ENCODE measurements around the gene FAM187B.
"Not testable (repeated sequence)": the region's sequence is repeated elsewhere in the genome, so short reads cannot be mapped to it uniquely, and the experiment has no call there.

FAM187B gene

DNA sequence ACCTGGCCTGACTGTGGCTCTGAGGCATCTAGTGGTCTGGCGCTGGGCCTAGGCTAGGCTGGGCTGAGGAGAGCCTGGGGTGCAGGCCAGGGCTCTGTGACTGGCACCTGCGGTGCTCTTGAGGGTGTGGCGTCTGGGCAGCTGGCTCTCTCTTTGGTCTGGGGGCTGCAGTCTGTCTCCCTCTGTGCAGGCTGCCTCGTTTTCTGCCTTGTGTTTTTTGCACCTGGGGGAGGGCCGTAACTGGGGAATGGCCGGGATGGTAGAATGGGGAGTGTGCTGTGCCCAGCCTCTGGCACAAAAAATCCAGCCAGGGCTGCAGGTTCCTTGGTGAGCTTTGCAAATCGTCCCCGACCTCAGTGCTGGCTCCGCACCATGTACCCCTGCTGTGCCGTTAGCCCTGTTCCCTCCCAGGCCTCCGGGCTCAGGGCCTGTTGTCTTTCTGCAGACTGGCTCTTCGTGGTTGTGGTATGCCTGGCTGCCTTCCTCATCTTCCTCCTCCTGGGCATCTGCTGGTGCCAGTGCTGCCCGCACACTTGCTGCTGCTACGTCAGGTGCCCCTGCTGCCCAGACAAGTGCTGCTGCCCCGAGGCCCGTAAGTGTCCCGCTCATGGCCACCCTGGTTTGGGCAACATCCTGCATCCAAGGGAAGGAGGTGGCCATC lies 33.7 kb upstream of the FAM187B start:
- DNase-seq (ENCODE audit: low read depth) = no peak

DNA sequence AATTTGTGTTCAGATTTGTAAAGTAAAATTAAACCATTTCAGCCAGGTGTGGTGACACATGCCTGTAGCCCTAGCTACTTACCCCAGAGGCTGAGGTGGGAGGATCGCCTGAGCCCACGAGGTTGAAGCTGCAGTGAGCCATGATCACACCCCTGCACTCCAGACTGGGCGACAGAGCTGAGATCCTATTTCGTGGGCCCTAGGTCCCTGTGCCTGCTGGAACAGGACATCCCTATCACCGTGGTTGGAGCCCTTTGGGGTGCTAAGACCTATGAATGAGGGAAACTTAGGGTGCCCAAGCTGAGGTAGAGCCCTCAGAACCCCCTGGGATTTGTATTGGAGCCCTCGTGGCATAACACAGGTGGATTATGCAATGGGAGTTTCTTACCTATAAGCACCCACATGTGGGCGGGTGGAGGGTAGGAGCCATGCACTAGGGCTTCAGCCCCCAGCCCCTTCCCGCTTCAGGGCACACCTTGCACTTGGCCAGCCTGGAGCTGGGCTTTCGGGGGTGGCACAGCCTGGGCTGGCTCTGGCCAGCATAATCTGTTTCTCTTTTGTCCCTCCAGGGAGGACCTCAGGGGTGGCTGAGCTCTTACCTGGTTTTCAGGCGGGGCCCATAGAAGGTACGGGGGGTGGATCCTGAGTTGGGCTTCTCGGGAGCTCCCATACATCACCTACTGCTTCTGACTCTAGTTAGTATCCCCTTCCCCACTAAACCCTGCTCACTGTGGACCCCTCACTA lies 33.0 kb upstream of the FAM187B start:
- no peak for DNase-seq (ENCODE audit: low read depth)

DNA sequence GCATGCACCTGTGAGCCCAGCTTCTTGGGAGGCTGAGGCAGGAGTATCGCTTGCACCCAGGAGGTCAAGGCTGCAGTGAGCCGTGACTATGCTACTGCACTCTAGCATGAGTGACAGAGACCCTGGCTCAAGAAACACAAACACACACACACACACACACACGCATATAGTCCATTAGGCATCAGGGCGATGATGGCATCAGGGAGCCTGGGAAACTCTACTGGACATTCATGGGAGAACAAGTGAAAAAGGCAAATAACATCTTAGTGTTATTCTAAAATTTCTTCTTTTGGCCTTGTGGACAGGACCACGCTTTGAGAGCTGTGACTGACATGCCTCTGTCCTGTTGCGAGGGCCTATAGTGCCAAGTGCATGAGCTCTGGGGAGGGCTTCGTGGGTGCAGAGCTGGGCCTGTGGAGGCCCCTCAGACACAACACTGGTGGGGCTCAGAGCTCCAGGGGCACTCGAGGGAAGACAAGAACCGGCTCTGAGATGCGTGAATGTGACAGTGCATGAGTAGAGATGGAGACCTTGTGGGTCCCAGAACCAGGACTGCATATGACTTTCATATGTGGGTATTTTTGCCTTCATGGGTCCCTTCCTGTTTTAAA lies 32.3 kb upstream of the FAM187B start:
- no peak for DNase-seq (ENCODE audit: low read depth)

DNA sequence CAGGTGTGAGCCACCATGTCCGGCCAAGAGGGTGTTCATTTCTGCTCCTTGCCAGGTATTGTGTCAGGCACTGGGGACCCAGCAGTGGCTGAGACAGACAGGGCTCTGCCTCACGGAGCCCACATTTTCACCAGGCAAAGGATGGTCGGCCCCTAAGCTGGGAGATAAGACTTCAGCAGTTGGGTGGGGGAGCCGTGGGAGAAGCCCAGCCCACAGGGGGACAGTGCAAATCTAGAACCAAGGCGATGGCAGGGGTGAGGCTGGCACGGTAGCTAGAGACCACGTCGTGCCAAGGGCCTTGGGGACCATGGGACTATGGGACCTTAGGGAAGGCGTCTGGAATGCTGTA lies 28.5 kb upstream of the FAM187B start:
- no peak for DNase-seq (ENCODE audit: low read depth)

DNA sequence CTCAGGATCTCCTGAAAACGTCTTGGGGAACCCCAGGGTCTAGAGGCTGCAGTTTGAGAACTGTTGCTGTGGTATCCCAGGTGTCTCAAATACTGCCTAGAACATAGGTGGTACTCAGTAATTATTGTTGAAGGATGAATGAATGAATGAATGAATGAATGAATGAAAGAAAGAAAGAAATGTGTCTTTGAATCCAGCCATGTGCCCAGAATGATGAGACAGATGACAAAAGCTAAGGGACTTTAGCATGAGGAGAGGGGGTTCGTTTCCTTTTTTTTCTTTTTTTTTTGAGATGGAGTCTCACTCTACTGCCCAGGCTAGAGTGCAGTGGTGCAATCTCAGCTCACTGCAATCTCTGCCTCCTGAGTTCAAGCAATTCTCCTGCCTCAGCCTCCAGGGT lies 28.0 kb upstream of the FAM187B start:
- no peak for DNase-seq (ENCODE audit: low read depth)

DNA sequence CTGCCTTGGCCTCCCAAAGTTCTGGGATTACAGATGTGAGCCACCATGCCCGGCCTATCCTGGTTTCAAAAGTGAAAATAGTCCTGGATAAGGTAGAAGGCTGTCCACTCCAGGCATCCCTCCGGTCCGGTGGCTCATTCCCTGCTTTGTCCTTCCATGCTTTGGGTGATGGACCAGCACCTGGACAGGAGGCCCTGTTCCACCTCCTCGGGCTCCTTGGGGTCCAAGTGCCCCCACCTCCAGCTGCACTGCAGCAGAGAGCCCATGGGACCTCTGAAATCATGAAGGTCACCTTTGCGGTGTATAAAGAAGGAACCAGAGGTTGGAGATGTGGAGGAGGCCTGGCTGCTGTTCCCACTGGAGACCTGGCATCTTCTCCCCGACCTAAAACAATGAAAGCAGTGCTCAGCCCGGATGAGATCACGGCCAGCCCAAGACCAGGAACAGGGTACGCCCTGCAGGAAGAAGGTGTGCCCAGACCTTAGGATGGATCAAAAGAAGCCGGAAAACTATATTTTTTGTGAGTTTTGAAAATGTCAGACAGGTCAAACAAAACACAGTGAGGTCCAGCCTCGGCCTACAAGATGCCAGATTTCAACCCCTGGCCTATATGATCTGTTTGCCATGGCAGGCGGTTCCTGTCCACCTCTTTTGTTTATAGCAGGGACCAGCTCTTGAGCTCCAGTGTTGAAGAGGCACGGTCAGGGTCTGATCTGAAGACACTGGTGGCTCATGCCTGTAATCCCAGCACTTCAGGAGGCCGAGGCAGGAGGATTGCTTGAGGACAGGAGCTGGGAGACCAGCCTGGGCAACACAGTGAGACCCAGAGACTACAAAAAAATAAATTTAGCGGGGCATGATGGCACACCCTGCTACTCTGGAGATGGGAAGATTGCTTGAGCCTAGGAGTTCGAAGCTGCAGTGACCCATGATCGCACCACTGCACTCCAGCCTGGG lies 26.1 kb upstream of the FAM187B start:
- DNase-seq (ENCODE audit: low read depth) = no peak

DNA sequence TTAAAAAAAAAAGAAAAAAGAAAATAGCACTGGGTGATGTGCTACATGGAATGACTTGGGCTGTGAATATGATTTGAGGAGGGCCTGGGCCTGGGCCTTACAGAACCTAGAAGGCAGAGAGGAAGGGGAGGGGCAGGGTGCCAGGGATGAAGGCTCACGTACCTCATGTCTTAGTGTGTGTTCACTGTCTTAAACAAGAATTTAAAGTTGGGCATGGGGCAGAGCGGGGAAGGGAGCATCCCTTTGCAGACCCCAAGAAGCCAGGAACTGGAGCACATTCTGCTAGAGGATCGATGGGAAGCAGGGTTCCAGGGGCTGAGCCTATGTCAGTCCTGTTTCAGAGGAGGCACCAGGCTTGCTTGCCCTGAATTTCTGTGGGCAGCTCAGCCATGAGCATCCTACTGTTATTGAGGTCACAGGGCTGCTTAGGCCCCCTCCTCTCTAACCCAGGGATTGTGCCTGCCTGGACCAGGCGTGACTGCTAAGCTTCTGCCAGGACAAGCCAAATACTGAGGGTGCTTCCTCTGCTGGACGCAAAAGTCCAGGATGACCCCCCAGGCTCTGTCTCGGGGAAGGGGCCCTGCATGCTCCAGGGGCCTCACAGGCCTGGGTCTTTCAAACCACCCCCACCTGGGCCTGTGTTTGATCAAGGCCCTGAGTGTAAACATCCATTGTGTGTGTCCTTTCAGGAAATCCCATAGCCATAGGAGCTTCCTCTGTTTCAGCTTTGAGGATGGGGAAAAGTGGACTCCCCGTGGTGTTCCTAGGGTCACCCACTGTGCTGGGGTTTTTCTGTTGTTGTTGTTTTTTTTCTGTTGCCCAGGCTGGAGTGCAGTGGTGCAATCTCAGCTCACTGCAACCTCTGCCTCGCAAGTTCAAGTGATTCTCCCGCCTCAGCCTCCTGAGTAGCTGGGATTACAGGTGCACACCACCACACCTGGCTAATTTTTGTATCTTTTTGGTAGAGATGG lies 25.1 kb upstream of the FAM187B start:
- no peak for DNase-seq (ENCODE audit: low read depth)

DNA sequence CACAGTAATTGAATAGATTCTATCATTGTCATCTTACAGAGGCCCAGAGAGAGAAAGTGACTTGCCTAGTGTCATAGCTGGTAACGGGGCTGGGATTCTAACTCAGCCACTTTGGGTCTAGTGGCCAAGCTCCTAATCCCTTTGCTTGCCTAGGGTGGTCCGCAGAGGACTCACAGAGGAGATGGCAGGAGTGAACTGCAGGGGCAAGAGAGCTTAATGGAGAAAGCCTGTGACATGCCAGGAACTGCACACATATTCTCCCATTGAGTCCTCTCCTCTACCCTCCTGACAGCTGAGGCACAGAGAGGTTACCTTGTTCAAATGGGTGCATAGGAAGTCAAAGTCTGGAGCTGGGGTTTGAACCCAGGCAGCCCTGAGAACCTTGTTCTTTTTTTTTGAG lies 22.9 kb upstream of the FAM187B start:
- DNase-seq (ENCODE audit: low read depth) = no peak

DNA sequence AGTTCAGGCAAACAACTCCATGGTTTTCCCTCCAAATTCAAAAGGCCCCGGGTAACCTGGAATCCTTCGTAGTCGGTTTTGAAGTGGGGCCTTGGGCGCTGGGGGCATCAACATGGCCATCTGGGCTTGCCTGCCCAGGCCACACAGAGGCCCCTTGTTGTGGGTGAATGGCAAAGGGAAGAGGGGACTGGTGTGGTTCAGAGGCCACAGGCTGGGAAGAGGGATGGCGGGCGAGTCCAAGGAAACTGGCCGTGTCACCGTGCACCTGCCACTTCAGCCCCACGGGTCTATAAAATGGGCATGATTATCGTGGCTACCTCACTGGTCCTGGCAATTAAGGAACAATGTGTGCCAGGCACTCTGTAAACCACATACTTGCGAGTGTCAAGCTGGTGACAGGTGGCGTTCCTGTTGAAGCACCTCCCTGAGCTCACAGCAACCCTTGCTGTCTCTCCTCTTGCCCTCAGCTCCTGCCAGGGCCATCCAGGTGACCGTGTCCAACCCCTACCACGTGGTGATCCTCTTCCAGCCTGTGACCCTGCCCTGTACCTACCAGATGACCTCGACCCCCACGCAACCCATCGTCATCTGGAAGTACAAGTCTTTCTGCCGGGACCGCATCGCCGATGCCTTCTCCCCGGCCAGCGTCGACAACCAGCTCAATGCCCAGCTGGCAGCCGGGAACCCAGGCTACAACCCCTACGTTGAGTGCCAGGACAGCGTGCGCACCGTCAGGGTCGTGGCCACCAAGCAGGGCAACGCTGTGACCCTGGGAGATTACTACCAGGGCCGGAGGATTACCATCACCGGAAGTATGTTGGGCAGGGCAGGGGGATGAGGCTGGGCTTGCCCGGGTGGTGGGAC lies 21.5 kb upstream of the FAM187B start:
- DNase-seq (ENCODE audit: low read depth) = no peak

DNA sequence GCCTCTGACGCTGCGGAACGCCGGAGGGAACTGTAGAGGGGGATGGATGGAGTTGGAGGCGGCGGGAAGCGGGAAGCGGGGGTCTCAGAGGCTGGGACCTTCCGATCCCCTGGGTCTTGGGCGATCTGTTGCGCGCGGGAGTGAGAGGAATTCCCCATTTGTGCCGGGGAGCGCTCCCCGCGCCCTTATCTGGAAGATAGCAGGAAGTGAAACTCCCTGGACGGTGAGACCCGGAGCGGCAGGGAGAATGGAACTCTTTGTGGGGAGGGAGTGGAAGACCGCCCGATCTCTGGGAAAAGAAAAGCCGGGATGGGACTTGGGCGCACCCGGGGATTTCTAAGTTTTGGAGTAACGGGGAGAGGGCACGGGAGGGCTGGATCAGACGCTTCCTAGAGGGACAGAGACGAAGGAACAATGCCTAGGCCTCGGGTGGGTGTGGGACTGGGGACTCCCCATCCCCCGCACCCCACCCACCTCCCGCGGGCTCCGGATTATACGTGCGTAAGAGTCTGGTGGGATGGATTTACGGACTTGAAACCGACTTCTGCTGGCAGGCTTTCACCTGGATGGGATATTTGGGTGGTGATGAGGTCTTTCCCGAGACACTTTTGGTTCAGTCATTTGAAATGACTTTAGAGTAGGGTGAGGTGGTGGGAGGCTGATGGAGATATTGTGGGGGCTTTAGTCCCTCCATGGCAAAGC lies 20.8 kb upstream of the FAM187B start:
- DNase-seq (ENCODE audit: low read depth) = no peak

DNA sequence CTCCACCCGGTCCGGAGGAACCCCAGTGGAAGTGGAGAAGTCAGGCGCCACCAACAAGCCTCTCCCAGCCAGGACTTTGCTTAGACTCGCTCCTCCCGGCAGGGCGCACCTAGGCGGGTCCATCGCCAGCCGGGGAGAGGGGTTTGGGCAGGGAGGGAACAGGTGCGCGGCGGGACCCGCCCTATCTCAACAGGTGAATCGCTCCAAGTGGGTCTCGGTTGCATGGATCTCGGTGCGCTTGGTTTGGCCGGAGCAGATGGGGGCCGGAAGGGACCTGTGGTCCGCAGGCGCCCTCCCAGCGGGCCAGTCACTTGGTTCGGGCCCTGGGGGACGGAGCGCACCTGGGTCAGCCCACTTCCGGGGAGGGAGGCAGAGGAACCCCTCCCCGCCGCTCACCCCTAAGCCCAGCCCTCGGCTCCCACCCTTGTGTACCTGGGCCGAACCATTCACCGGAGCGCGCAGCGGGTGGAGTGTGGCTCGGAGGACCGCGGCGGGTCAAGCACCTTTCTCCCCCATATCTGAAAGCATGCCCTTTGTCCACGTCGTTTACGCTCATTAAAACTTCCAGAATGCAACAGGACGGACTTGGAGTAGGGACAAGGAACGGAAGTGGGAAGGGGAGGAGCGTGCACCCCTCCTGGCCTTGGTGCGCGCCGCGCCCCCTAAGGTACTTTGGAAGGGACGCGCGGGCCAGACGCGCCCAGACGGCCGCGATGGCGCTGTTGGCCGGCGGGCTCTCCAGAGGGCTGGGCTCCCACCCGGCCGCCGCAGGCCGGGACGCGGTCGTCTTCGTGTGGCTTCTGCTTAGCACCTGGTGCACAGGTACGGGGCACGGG lies 20.0 kb upstream of the FAM187B start, which contains the start of gene LSR:
LSR (plus strand) TSS at position 693 of the 836 bp plus-strand sequence; CDS start at position 714, 21 bp downstream.
- DNase-seq (ENCODE audit: low read depth) = no peak

DNA sequence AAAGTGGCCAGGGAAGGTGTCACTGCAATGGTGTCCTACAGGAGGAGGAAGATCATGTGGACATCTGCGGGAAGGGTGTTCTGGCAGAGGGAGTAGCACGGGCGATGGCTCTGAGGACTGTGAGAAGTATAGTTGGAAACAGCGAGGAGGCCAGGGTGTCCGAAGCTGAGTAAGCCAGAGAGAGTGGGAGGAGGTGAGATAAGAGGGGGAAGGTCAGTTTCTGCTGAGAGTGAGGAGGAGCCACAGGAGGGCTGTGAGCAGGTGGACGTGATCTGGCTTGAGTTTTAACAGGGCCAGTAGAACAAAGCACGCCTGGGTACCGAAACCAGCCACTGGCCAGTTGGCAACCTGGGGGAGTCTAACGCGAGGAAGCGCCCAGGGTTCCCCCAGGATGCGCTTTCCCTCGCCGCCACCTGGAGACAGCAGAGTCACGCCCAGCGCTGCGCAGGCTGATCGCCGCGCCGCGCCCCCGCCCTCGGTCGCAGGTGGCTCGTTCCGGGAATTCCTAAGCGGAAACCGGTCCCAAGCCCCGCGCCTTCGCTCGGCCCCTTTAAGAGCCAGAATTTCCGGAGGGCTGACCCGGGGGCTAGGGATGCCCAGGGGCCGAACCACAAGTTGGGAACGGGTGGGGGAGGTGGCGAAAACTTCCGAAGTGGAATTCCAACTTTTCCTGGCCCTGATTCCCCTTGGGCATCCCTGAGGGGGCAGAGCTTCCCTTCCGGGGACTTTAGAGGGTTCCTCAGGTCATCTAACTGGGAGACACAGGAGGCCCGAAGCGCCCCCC lies 19.2 kb upstream of the FAM187B start:
- DNase-seq (ENCODE audit: low read depth) = no peak

DNA sequence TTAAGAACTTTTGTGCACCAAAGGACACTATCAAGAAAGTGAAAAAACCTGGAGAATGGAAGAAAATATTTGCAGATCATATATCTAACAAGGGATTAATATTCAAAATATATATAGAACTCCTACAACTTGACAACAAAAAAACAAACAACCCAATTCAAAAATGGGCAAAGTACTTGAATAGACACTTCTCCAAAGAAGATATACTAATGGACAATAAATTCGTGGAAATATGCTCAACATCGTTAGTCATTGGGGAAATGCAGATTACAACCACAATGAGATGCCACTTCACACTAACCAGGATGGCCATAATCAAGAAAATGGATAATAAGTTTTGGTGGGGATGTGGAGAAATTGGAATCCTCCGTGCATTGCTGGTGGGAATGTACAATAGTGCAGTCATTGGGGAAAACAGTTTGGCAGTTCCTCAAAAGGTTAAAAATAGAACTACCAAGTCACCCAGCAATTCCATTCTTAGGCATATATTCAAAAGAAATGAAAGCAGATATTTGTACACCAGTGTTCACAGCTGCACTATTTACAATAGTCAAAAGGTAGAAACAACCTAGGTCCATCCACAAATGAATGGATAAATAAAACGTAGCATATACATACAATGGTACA lies 18.0 kb upstream of the FAM187B start:
- DNase-seq (ENCODE audit: low read depth) = no peak

DNA sequence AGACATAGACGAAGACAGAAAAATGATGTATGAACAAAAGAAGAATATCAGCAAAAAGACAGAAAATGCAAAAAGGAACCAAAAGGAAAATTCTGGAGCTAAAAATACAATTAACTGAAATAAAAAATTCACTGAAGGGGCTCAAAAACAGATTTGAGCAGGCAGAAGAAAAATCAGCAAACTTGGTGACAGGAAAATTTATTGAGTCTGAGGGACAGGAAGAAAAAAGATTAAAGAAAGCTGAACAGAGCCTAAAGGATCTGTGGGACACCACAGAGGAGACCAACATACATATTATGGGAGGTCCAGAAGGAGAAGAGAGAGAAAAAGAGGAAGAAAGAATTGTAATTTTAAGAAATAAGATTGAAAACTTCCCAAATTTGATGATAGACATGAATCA lies 12.9 kb upstream of the FAM187B start:
- no peak for DNase-seq (ENCODE audit: low read depth)

DNA sequence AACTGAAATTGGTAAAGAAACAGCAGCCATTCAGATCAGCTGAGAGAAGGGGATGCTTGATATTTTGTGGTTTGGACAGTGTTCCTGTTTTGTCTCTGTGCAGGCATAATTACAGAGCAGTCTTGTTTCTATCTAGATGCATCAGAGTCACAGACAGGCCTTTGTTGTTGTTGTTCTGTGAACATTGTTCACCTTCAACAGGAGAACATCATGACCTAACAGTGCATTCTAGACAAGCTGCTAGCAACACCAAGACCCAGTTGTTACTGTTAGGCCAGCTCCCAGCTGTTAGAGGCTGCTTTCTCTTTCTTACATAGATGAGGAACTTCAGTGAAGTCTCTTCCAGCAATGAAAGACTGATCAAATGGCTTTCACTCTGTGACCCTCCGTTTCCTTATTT lies 11.8 kb upstream of the FAM187B start:
- DNase-seq (ENCODE audit: low read depth) = no peak

DNA sequence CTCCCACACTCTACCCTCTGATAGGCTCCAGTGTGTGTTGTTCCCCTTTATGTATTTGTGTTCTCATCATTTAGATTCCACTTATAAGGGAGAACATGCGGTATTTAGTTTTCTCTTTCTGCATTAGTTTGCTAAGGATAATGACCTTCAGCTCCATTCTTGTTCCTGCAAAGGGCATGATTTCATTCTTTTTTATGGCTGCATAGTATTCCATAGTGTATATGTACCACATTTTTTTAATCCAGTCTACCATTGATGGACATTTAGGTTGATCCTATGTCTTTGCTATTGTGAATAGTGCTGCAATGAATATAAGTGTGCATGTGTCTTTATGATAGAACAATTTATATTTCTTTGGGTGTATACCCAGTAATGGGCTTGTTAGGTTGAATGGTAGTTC lies 11.1 kb upstream of the FAM187B start:
- not testable (repeated sequence) for DNase-seq (ENCODE audit: low read depth)

All from stromal cell of bone marrow (primary cell).